Pancreas (tissue), 10 donors: Measurements from ENCODE around the gene ERN1. TPM values are rescaled to one million over a fixed set of nuclear protein-coding genes. Genes with fewer than 3 reads are reported as not detected.

ENCODE experiments used
- ATAC-seq, 4 donors: fragments of 200-7000 bp; cut with Tn5 transposase; one replicate each; pipeline versions ENCODE4 v1.8.0 to v1.9.1; 2020; ENCODE audit warnings: mild to moderate bottlenecking in 4 of 4, moderate library complexity in 4 of 4
- DNase-seq, 6 donors: peaks; one replicate each; pipeline ENCODE4 v3.0.0-alpha.2; 2020
- FAIRE-seq: peaks from 2 replicates; lab custom pipeline; 2012; peaks lifted over from hg19 to GRCh38; lab: Jason Lieb, UNC
- H3K27ac ChIP-seq, 4 donors: fragments of 200-600 bp; sonication (generic); 1 replicate in 3 of 4; 2 replicates in 1 of 4; pipeline versions ENCODE4 v1.5.0 to v1.8.0; 2020
- H3K27me3 ChIP-seq, 4 donors: fragments of 200-600 bp; one replicate each; pipeline ENCODE4 v1.8.0; 2021
- H3K36me3 ChIP-seq, 3 donors: fragments of 200-600 bp; sonication (generic) in 1 of 3; one replicate each; pipeline versions ENCODE4 v1.5.0 to v1.8.0; 2020 to 2021
- H3K4me1 ChIP-seq, 3 donors: fragments of 200-600 bp; one replicate each; pipeline ENCODE4 v1.8.0; 2021
- H3K4me3 ChIP-seq, 4 donors: fragments of 200-600 bp; sonication (generic) in 2 of 4; one replicate each; pipeline versions ENCODE4 v1.5.0 to v1.8.0; 2020 to 2021
- H3K9me3 ChIP-seq, 4 donors: fragments of 200-600 bp; one replicate each; pipeline ENCODE4 v1.8.0; 2021
- CTCF ChIP-seq, 4 donors: fragments of 200-600 bp; sonication (generic) in 3 of 4; IDR thresholded peaks; one replicate each; pipeline versions ENCODE4 v1.5.0 to v1.8.0; 2021; ENCODE audit warnings: antibody characterized with exemption in 4 of 4
- WGBS, 2 donors: extraction: QIAGEN DNeasy Blood & Tissue Kit; methylation state at CpG; one replicate each; pipeline ENCODE4 v1.1.7; 2013; 5-methylcytosine and 5-hydroxymethylcytosine counted together
- intact Hi-C, 3 donors: fragments of 100-400 bp; cut with DNase I; formaldehyde crosslinking; loops; one replicate each; pipeline versions ENCODE4 v1.11.1 to v1.14.2; 2022
- polyA plus RNA-seq, 2 donors: library from polyadenylated mRNA; stranded (reverse); fragments of 200-250 nt; gene quantifications; one replicate each; pipeline ENCODE4 v1.2.3, GENCODE V29; 2013
- total RNA-seq, 6 donors: library from RNA; stranded (reverse); fragmentation: NEBNext Ultra II Directional in 4 of 6; extraction: Animal tissue kit (Norgen Biotek cat#: 25700) in 4 of 6; gene quantifications; one replicate each; pipeline versions ENCODE4 v1.2.1 to v1.2.4, GENCODE V29; 2021 to 2023
- donor health status: healthy with polysubstance abuse.
- donor health status: DM: no; HTN: no; CAD: no; lungs with moderate emphysema.
- donor health status: DM: no; HTN: no; CAD: no.
- donor health status: control.
- donor health status: control.
- donor health status: Bipolar disorder and iron deficiency.
- donor health status: DM: yes; HTN: yes; CAD: no.
- donor health status: DM: no; HTN: no; CAD: no.
- donor health status: DM: no; HTN: no; CAD: no.
- donor health status: DM: yes; HTN: yes; CAD: no.

Gene ERN1
- total and polyA plus RNA-seq, 8 donors, result 10.4 to 151 (median 39.1) TPM

GRCh38 chr17:64073771-64074703 lies 55.9 kb downstream of the ERN1 start:
- H3K9me3 ChIP-seq, result no peaks in the 10 kb centered on the region
- TF ChIP-seq CTCF (IDR thresholded peaks at IDR 0.05), result no peak
- H3K27me3 ChIP-seq, result no peaks in the 10 kb centered on the region
- peaks cover 27 to 41% (median 32%) of the 10 kb centered on the region in 3 donors for H3K4me1 ChIP-seq
- peak in 3 of 4 donors; percentile 51 to 65 (median 58) for ATAC-seq
- H3K36me3 ChIP-seq, result peaks cover 0 to 52% (median 28%) of the 10 kb centered on the region in 3 donors
- peak overlapping the region in 2 of 4 donors; percentile 5 to 10 for H3K4me3 ChIP-seq
- 28 to 31% methylated on average over 9 of the region's 9 CpGs for WGBS, 2 donors
- DNase-seq, result no peak
- no peak for FAIRE-seq
- intact Hi-C loops, result loop anchor here in 1 of 3 donors (5.0 kb wide), 1 partner anchor 53 kb away; no protein-coding TSS in a partner anchor
- peak overlapping the region; percentile 35 to 88 (median 64) for H3K27ac ChIP-seq

DNA sequence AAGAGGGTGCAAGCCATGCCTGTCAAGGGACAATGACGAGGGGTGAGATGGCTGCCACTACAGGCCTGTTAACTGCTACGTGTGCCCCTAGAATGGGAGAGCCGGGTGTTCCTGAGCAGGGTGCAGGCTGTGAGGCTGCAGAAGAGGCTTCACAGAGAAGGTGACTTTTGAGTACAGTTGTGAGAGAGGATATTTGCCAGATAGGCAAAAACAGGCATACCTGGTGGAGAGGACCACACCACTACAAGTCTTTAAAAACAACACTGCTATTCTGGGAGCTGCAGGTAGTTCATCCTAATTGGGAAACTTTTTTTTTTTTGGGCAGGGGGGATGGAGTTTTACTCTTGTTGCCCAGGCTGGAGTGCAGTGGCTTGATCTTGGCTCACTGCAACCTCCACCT lies 58.8 kb downstream of the ERN1 start:
- WGBS, 2 donors, result 95 to 96% methylated on average over 3 of the region's 3 CpGs
- TF ChIP-seq CTCF (IDR thresholded peaks at IDR 0.05), result no peak

DNA sequence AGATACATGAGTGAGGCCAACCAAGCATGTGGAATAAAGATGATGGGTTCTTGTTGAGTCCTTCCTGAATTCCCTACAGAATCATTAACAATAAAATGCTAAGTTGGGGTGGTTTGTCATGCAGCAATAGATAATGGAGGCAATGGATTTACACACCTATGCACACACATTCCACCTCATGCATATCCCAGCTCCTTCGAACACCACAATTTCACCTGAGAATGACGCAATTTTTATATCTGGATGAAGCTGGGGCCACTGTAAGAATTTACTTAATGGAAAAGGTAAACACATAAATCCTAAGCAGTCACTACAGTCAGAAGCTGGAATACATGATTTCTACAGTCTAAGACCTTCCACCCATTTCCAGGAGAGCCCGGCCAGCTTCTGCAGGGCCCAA lies 59.7 kb downstream of the ERN1 start:
- no peak overlapping the region for H3K4me3 ChIP-seq
- H3K27ac ChIP-seq, result no peak overlapping the region
- TF ChIP-seq CTCF (IDR thresholded peaks at IDR 0.05), result no peak
- intact Hi-C loops, result loop anchor here in 1 of 3 donors (5.0 kb wide), 1 partner anchor 57 kb away; no protein-coding TSS in a partner anchor
- 95 to 96% methylated on average over 3 of the region's 3 CpGs for WGBS, 2 donors
- no peaks in the 10 kb centered on the region for H3K27me3 ChIP-seq
- H3K36me3 ChIP-seq, result peaks cover 0 to 77% (median 29%) of the 10 kb centered on the region in 3 donors
- H3K4me1 ChIP-seq, result peaks cover 16 to 22% (median 21%) of the 10 kb centered on the region in 3 donors
- DNase-seq (no peak), ATAC-seq (no peak), FAIRE-seq (no peak)
- no peaks in the 10 kb centered on the region for H3K9me3 ChIP-seq

More for the DNA sequence above, 58.8 kb downstream of the ERN1 start:
- Histone ChIP-seq H3K27me3 (no peaks in the 10 kb centered on the region), H3K4me1 (peaks cover 25 to 31% (median 30%) of the 10 kb centered on the region in 3 donors), H3K27ac (no peak overlapping the region), H3K9me3 (no peaks in the 10 kb centered on the region), H3K4me3 (no peak overlapping the region), H3K36me3 (peaks cover 0 to 68% (median 29%) of the 10 kb centered on the region in 3 donors)
- ATAC-seq (no peak), DNase-seq (no peak), FAIRE-seq (no peak)
- intact Hi-C loops, result loop anchor here in 1 of 3 donors (5.0 kb wide), 1 partner anchor 56 kb away; no protein-coding TSS in a partner anchor

DNA sequence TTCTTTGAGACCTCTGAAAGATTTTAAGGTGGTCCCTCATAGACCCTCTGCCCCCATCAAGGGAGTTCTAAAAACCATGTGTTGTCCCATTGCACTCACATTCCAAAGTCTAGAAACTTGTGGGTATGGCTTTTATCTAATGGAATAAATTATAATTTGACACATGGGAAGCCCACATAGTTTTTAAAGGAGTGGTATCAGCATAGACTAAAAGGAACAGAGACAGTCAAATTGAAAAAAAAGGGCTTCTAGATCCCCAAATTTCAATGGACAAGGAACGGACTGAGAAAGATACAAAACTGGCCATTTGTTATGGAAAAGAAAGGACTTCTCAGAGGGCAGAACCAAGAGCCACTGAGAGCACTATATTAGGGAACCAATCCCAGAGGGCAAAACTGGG lies 60.8 kb downstream of the ERN1 start:
- peaks cover 0 to 85% (median 29%) of the 10 kb centered on the region in 3 donors for H3K36me3 ChIP-seq
- TF ChIP-seq CTCF (IDR thresholded peaks at IDR 0.05), result no peak
- FAIRE-seq, result no peak
- H3K27me3 ChIP-seq, result no peaks in the 10 kb centered on the region
- DNase-seq, result no peak
- H3K4me3 ChIP-seq, result no peak overlapping the region
- no peak for ATAC-seq
- peaks cover 10 to 21% (median 21%) of the 10 kb centered on the region in 3 donors for H3K4me1 ChIP-seq
- intact Hi-C loops, result loop anchor here in 1 of 3 donors (10.0 kb wide), 1 partner anchor 56 kb away; no protein-coding TSS in a partner anchor
- no peak overlapping the region for H3K27ac ChIP-seq
- WGBS, 2 donors, result 96 to 100% methylated on average over 1 of the region's 1 CpG
- H3K9me3 ChIP-seq, result no peaks in the 10 kb centered on the region
